Hepatocyte (in vitro differentiated cells): ENCODE measurements around the gene SLC25A38. TPM values are rescaled to one million over a fixed set of nuclear protein-coding genes. Genes with fewer than 3 reads are reported as not detected.

Experiments
- DNase-seq: peaks from one replicate; pipeline ENCODE4 v3.0.0-alpha.2; 2016; ENCODE audit warnings: low spot score
- H2AFZ ChIP-seq: fragments of 200-600 bp; sonication (generic); 2 replicates; pipeline ENCODE4 v1.6.0; 2016; ENCODE audit warnings: antibody characterized with exemption, mild to moderate bottlenecking
- H3K27ac ChIP-seq: fragments of 200-600 bp; sonication (generic); 2 replicates; pipeline ENCODE4 v1.5.1; 2016; ENCODE audit warnings: mild to moderate bottlenecking
- H3K27me3 ChIP-seq: fragments of 200-600 bp; sonication (generic); 2 replicates; pipeline ENCODE4 v1.6.1; 2016
- H3K36me3 ChIP-seq: fragments of 200-600 bp; sonication (generic); replicated peaks from 2 replicates; pipeline ENCODE4 v1.5.1; 2016; ENCODE audit warnings: low read depth; ENCODE audit not compliant: insufficient read depth
- H3K4me1 ChIP-seq: fragments of 200-600 bp; sonication (generic); 2 replicates; pipeline ENCODE4 v1.5.1; 2016; ENCODE audit warnings: mild to moderate bottlenecking, moderate library complexity; ENCODE audit not compliant: insufficient read depth
- H3K4me2 ChIP-seq: fragments of 200-600 bp; sonication (generic); 2 replicates; pipeline ENCODE4 v1.6.0; 2016
- H3K4me3 ChIP-seq: fragments of 200-600 bp; sonication (generic); 2 replicates; pipeline ENCODE4 v1.5.1; 2016; ENCODE audit warnings: mild to moderate bottlenecking
- H3K79me2 ChIP-seq: fragments of 200-600 bp; sonication (generic); 2 replicates; pipeline ENCODE4 v1.6.0; 2017; ENCODE audit warnings: mild to moderate bottlenecking
- H3K9me2 ChIP-seq: fragments of 200-600 bp; sonication (generic); replicated peaks from 2 replicates; pipeline ENCODE4 v1.6.0; 2017; ENCODE audit warnings: mild to moderate bottlenecking; ENCODE audit not compliant: insufficient read depth
- H3K9me3 ChIP-seq: fragments of 200-600 bp; sonication (generic); 2 replicates; pipeline ENCODE4 v1.5.1; 2016; ENCODE audit warnings: low read depth, mild to moderate bottlenecking
- H4K20me1 ChIP-seq: fragments of 200-600 bp; sonication (generic); 2 replicates; pipeline ENCODE4 v1.6.0; 2016; ENCODE audit warnings: mild to moderate bottlenecking; ENCODE audit not compliant: insufficient read depth, poor library complexity, severe bottlenecking
- EZH2 ChIP-seq: fragments of 200-600 bp; sonication (generic); IDR thresholded peaks from 2 replicates; pipeline ENCODE4 v1.6.1; 2016; ENCODE audit warnings: antibody characterized with exemption, mild to moderate bottlenecking, borderline replicate concordance
- EZH2phosphoT487 ChIP-seq: fragments of 200-600 bp; sonication (generic); IDR thresholded peaks from one replicate; pipeline ENCODE4 v1.6.1; 2018; ENCODE audit warnings: antibody characterized with exemption, mild to moderate bottlenecking, low read depth, moderate library complexity; ENCODE audit not compliant: unreplicated experiment, severe bottlenecking
- WGBS: methylation state at CpG from one replicate; pipeline ENCODE4 v1.1.6; 2016; ENCODE audit warnings: low lambda C conversion rate; ENCODE audit errors: missing lambda C conversion rate; 5-methylcytosine and 5-hydroxymethylcytosine counted together
- polyA plus RNA-seq: library from polyadenylated mRNA; unstranded; fragments of >200 nt; fragmentation: Nextera tagmentation; extraction: Ambion mirVana; gene quantifications from 2 replicates; pipeline ENCODE4 v1.2.1, GENCODE V29; 2016
- small RNA-seq: library from RNA; depleted of rRNA; stranded (forward); fragments of <200 nt; gene quantifications from one replicate; pipeline ENCODE3, GENCODE V24; 2014
- total RNA-seq: library from RNA; depleted of rRNA; stranded (reverse); fragments of >200 nt; gene quantifications from 2 replicates; pipeline ENCODE4 v1.2.3, GENCODE V29; 2014
- TF ChIP-seq, protein P1 (sequence below): fragments of 200-600 bp; sonication (generic); IDR thresholded peaks from 2 replicates; pipeline ENCODE4 v1.5.1; 2016; ENCODE audit warnings: antibody characterized with exemption, mild to moderate bottlenecking; ENCODE audit not compliant: poor library complexity

Gene SLC25A38
- total and polyA plus RNA-seq, 2 experiments from 2014 or later = 35.7 to 37.2 TPM

DNA sequence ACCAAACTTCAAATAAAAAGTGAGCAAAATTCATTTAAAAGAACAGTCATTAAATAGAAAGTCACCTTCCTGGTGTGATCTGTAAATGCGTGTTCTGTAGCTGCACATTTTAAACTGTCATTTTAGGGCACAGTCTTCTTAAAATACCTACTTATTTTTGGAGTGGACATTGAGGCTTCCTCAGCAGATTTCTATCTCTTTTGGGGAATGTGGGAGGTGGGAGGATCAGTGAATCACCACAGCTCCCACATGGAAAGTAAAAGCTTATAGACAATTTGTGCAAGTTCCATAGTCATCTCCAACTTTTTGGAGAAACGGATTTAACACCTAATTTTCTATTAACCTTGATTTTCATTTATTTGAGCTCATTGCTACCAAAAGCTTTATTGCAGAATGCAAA lies 63.3 kb downstream of the SLC25A38 start:
- H4K20me1 ChIP-seq = no peaks in the 10 kb centered on the region
- no peaks in the 10 kb centered on the region for H3K27me3 ChIP-seq
- TF ChIP-seq, protein P1, sequence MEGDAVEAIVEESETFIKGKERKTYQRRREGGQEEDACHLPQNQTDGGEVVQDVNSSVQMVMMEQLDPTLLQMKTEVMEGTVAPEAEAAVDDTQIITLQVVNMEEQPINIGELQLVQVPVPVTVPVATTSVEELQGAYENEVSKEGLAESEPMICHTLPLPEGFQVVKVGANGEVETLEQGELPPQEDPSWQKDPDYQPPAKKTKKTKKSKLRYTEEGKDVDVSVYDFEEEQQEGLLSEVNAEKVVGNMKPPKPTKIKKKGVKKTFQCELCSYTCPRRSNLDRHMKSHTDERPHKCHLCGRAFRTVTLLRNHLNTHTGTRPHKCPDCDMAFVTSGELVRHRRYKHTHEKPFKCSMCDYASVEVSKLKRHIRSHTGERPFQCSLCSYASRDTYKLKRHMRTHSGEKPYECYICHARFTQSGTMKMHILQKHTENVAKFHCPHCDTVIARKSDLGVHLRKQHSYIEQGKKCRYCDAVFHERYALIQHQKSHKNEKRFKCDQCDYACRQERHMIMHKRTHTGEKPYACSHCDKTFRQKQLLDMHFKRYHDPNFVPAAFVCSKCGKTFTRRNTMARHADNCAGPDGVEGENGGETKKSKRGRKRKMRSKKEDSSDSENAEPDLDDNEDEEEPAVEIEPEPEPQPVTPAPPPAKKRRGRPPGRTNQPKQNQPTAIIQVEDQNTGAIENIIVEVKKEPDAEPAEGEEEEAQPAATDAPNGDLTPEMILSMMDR = no peak
- no peak for TF ChIP-seq EZH2
- TF ChIP-seq EZH2phosphoT487 = no peak
- H3K9me3 ChIP-seq = no peaks in the 10 kb centered on the region
- H3K9me2 ChIP-seq = no peaks in the 10 kb centered on the region
- no peak overlapping the region for H3K4me3 ChIP-seq
- H3K36me3 ChIP-seq = no peaks in the 10 kb centered on the region
- no peak overlapping the region for H3K27ac ChIP-seq
- H2AFZ ChIP-seq = no peak overlapping the region
- H3K4me1 ChIP-seq = peaks cover 6% of the 10 kb centered on the region
- 84% methylated on average over 2 of the region's 2 CpGs for WGBS
- no peak overlapping the region for H3K4me2 ChIP-seq
- H3K79me2 ChIP-seq = no peaks in the 10 kb centered on the region
- no peak for DNase-seq

Small RNA genes within 50 kb of the gene (small RNA-seq; reads per million reads assigned to genes)
- gene SNORA6 (not detected), gene SNORA62 (not detected)

Other genes with a start within 250 kb of the SLC25A38 start
- gene CSRNP1, start 229.8 kb upstream of the SLC25A38 start, total RNA-seq = 71.6 and 78.7 TPM in 2 replicates
- 112 and 115 TPM in 2 replicates for gene CSRNP1, start 229.8 kb upstream of the SLC25A38 start, polyA plus RNA-seq
- gene XIRP1, start 190.8 kb upstream of the SLC25A38 start, total RNA-seq = 0.10 TPM in 1 of 2 replicates, not detected in the other
- gene XIRP1, start 190.8 kb upstream of the SLC25A38 start, polyA plus RNA-seq = 1.4 TPM in 1 of 2 replicates, not detected in the other
- 0.28 and 0.70 TPM in 2 replicates for gene CX3CR1, start 103.3 kb upstream of the SLC25A38 start, total RNA-seq
- gene CX3CR1, start 103.3 kb upstream of the SLC25A38 start, polyA plus RNA-seq = 1.3 TPM in 1 of 2 replicates, not detected in the other
- gene CCR8, start 53.7 kb upstream of the SLC25A38 start, total RNA-seq = not detected in 2 replicates
- gene CCR8, start 53.7 kb upstream of the SLC25A38 start, polyA plus RNA-seq = not detected in 2 replicates
- gene RPSA, start 23.4 kb downstream of the SLC25A38 start, total RNA-seq = 961 and 1,236 TPM in 2 replicates
- 249 and 267 TPM in 2 replicates for gene RPSA, start 23.4 kb downstream of the SLC25A38 start, polyA plus RNA-seq
- 0.10 and 0.40 TPM in 2 replicates for gene MOBP, start 84.3 kb downstream of the SLC25A38 start, total RNA-seq
- gene MOBP, start 84.3 kb downstream of the SLC25A38 start, polyA plus RNA-seq = 0.17 TPM in 1 of 2 replicates, not detected in the other